GM19238 (cell line): Measurements from ENCODE around the gene KATNAL1.

Source experiments
- DNase-seq: peaks from one replicate; pipeline ENCODE4 v3.0.0; 2011; ENCODE audit warnings: low spot score; ENCODE audit not compliant: insufficient read length

KATNAL1 gene

DNA sequence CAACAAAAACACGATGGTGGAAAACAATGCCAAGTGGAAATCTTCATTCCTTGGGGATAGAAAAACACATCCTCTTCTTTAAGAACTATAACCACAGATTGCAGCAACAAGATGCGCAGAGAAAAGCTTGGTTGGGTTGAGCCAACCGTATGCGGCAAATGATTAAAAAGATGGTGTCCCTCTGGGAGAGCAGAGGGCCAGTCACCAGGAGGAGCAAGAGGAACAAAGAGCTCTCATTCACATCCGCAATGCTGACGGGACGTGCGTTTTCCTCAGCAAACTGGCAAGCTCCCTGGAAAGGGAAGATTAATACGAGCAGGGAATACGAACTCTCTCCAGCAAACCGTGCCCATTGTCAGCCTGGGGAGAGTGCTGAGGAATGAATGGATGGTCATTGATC is 141.6 kb downstream of the KATNAL1 start:
- DNase-seq: no peak

- no peak for DNase-seq
These were observed 142.3 kb downstream of the KATNAL1 start for GRCh38 chr13:30165071-30165470.

GRCh38 chr13:30164146-30164545 is 143.2 kb downstream of the KATNAL1 start:
- no peak for DNase-seq

GRCh38 chr13:30163441-30163840 is 143.9 kb downstream of the KATNAL1 start:
- DNase-seq: no peak

DNA sequence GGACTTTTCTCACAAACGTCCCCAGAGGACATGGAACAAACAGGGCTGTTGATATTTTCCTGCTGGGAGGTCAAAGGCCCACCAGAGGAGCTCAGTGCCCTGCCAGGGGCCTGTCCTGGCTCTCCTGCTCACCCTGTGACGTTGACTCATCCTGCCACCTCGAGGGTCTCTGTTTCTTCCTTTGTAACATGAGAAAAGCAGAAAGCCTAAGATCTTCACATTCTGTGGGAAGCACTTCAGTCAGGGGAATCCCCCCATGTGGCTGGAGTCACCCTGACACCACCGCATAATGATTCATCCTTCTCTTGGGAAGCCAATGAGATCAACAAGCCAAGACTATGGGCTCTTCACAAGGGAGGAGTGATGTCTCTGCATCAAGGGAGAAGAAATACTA is 147.9 kb downstream of the KATNAL1 start:
- no peak for DNase-seq

- DNase-seq: no peak
These were observed 148.4 kb downstream of the KATNAL1 start for GRCh38 chr13:30158774-30159445.

- DNase-seq: no peak
These were observed 149.7 kb downstream of the KATNAL1 start for GRCh38 chr13:30157616-30157993.

DNA sequence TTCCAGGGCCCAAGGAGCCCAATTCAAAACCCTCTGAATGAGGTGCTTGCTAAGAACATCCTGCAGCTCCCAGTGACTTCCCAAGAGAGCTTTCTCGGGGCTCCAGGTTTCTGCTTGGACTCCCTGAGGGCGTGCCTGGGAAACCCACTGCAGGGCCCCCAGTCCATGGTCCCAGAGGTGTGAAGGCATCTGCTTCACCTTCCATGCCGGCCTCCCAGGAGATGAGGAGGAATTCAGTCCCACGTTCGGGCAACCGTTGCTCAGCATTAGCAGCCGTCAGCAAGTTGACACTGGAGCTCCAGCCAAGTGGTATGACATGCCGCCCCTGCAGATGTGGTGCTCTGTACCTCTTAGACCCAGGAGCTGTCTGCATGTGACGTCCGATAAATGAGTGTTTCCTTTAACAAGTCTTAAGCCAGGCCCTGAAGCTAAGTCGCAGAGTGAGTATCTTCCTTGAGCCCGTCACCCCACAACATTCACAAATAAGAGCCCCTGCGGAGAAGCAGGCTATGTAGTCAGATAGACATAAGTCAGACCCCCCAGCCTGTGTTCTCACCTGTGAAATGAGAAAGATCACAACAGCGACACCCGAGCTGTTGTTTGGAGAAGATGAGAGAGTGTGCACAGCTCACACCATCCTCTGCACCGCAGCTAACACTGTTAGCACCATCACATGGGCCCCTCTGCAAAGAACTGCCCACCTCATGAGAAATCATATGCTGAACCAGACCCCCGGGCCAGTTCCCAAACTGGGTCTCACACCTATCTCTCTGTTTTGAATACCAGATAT is 150.3 kb downstream of the KATNAL1 start:
- no peak for DNase-seq

- DNase-seq: no peak
These were observed 151.1 kb downstream of the KATNAL1 start for GRCh38 chr13:30156270-30156669.

- no peak for DNase-seq
These were observed 152.4 kb downstream of the KATNAL1 start for GRCh38 chr13:30154931-30155330.

DNA sequence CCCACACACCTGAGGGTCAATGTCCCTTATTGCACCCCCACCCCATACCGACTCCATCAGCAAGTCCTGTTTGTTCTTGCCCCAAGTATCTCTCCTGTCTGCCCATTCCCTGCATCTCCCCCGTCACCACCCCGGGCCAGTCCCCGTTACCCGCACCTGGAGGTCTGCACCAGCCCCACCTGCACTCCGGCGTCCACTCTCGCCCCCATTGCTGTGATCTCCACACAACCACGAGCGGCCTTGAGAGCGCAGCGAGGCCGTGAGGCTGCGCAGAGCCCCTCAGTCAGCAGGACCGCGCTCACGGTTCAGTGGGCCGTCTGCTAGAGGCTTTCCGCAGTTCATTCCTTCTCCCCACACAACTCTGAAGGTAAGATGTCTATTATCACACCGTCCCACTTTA is 152.8 kb downstream of the KATNAL1 start:
- no peak for DNase-seq

DNA sequence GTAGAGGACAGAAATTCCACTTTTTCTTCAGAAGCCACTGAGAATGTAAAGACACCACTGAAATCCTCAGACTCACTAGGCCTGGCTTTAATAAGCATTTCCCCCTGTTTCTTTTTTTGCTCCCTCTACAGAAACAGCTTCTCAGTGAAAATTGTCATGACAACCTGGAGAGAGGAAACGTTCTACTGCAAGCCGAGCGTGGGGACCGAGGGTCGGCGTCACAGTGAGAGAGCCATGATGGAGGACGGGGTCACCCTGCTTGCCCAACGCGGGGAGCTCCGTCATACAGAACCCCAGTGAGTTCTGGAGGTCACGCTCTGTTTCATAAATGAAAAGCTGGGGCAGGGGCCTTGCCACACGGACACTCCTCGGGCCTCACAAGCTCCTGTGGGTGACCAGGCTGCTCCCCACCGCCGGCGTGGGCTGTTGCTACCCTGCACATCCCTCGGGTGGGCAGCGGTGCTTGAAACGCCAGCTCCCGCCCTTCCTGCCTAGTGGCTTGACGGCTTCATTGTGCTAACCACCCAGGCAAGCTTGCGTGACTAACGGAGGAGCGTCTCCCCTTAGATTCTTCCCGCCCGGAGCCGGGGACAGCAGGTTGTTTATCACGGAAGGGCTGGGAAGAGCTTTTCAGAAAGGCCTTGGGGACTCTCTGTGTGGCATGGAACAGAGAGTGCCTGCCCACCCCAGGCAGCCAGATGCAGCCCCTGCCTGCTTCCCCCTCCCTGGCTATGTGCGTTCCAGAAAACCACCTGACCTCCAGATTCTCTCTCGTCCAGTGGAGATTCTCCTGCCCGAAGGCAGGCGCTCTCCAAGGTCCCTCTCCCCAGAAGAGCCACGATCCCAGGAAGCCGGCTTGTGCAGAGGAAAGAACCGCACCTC is 153.6 kb downstream of the KATNAL1 start:
- DNase-seq: no peak
